Endodermal cell (in vitro differentiated cells): ENCODE data around the gene PRR14L. TPM values are rescaled to one million over a fixed set of nuclear protein-coding genes. Genes with fewer than 3 reads are reported as not detected.

ENCODE experiments used
- DNase-seq: peaks from one replicate; pipeline ENCODE4 v3.0.0-alpha.2; 2017
- H3K27ac ChIP-seq: 2 replicates; pipeline ENCODE4 v1.5.1; 2013; ENCODE audit warnings: mild to moderate bottlenecking, low read depth, low read length, moderate library complexity
- H3K27me3 ChIP-seq: 2 replicates; pipeline ENCODE4 v1.6.1; 2013; ENCODE audit warnings: mild to moderate bottlenecking, low read length, moderate library complexity; ENCODE audit not compliant: insufficient read depth, control insufficient read depth, poor library complexity, severe bottlenecking
- H3K36me3 ChIP-seq: 2 replicates; pipeline ENCODE4 v1.7.0; 2013; ENCODE audit warnings: mild to moderate bottlenecking, low read length, moderate library complexity; ENCODE audit not compliant: control insufficient read depth, insufficient read depth
- H3K4me1 ChIP-seq: one replicate; pipeline ENCODE4 v1.7.0; 2013; ENCODE audit warnings: low read length; ENCODE audit not compliant: control insufficient read depth, insufficient read depth
- H3K4me3 ChIP-seq: 2 replicates; pipeline ENCODE4 v1.5.1; 2013; ENCODE audit warnings: mild to moderate bottlenecking, low read length, moderate library complexity
- H3K9ac ChIP-seq: 2 replicates; pipeline ENCODE4 v1.6.1; 2013; ENCODE audit warnings: mild to moderate bottlenecking, low read length, moderate library complexity; ENCODE audit not compliant: poor library complexity, severe bottlenecking; ENCODE audit errors: extremely low read depth
- H3K9me3 ChIP-seq: 2 replicates; pipeline ENCODE4 v1.6.1; 2013; ENCODE audit warnings: mild to moderate bottlenecking, low read length, moderate library complexity; ENCODE audit not compliant: control insufficient read depth
- H3K27ac Mint-ChIP-seq: 2 replicates; pipeline ENCODE4 v1.8.0; 2020; ENCODE audit warnings: mixed read lengths
- H3K27me3 Mint-ChIP-seq: 2 replicates; pipeline ENCODE4 v1.8.0; 2021; ENCODE audit warnings: mild to moderate bottlenecking, mixed read lengths; ENCODE audit not compliant: insufficient read depth
- H3K36me3 Mint-ChIP-seq: 2 replicates; pipeline ENCODE4 v1.8.0; 2020; ENCODE audit warnings: low read depth, mixed read lengths
- H3K4me1 Mint-ChIP-seq: 2 replicates; pipeline ENCODE4 v1.8.0; 2020; ENCODE audit warnings: mixed read lengths
- H3K4me3 Mint-ChIP-seq: 2 replicates; pipeline ENCODE4 v1.8.0; 2020; ENCODE audit warnings: mild to moderate bottlenecking, moderate library complexity, mixed read lengths
- H3K9me3 Mint-ChIP-seq: 2 replicates; pipeline ENCODE4 v1.8.0; 2020; ENCODE audit warnings: mild to moderate bottlenecking, mixed read lengths
- WGBS, 2 experiments: methylation state at CpG; one replicate each; pipeline versions ENCODE4 v1.1.5 to v1.1.7; 2013; ENCODE audit warnings: missing lambda C conversion rate in 2 of 2, mixed read lengths in 1 of 2; ENCODE audit not compliant: insufficient coverage in 1 of 2, insufficient read length in 1 of 2; 5-methylcytosine and 5-hydroxymethylcytosine counted together
- total RNA-seq, 2 donors: library from RNA; stranded (reverse); fragmentation: NEBNext Ultra II Directional in 1 of 2; extraction: Animal tissue kit (Norgen Biotek cat#: 25700) in 1 of 2; gene quantifications; 2 replicates in 1 of 2; 3 replicates in 1 of 2; pipeline ENCODE4 v1.2.1, GENCODE V29; 2021
- TF ChIP-seq, protein P1 (sequence below): fragments of 200-600 bp; sonication (generic); conservative IDR thresholded peaks from 2 replicates; pipeline ENCODE4 v1.5.0; 2021; ENCODE audit warnings: antibody characterized with exemption, mild to moderate bottlenecking

The PRR14L gene
- total RNA-seq, 2 donors from 2014 or later, result 105 to 131 TPM

GRCh38 chr22:31650391-31650790 is 99.5 kb downstream of the PRR14L start:
- H3K9me3 ChIP-seq, result no peaks in the 10 kb centered on the region
- no peak overlapping the region for H3K9ac ChIP-seq
- DNase-seq, result no peak
- Mint-ChIP-seq H3K27me3 (no peaks in the 10 kb centered on the region), H3K9me3 (no peaks in the 10 kb centered on the region), H3K27ac (no peak overlapping the region), H3K36me3 (peaks cover 41% of the 10 kb centered on the region), H3K4me1 (peaks cover 11% of the 10 kb centered on the region), H3K4me3 (no peak overlapping the region)
- no peaks in the 10 kb centered on the region for H3K27me3 ChIP-seq
- H3K4me1 ChIP-seq, result no peaks in the 10 kb centered on the region
- TF ChIP-seq, protein P1, sequence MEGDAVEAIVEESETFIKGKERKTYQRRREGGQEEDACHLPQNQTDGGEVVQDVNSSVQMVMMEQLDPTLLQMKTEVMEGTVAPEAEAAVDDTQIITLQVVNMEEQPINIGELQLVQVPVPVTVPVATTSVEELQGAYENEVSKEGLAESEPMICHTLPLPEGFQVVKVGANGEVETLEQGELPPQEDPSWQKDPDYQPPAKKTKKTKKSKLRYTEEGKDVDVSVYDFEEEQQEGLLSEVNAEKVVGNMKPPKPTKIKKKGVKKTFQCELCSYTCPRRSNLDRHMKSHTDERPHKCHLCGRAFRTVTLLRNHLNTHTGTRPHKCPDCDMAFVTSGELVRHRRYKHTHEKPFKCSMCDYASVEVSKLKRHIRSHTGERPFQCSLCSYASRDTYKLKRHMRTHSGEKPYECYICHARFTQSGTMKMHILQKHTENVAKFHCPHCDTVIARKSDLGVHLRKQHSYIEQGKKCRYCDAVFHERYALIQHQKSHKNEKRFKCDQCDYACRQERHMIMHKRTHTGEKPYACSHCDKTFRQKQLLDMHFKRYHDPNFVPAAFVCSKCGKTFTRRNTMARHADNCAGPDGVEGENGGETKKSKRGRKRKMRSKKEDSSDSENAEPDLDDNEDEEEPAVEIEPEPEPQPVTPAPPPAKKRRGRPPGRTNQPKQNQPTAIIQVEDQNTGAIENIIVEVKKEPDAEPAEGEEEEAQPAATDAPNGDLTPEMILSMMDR, result no peak
- peaks cover 37% of the 10 kb centered on the region for H3K36me3 ChIP-seq
- WGBS, 2 experiments, result 91 to 100% methylated on average over 2 to 6 of the region's 6 CpGs
- no peak overlapping the region for H3K27ac ChIP-seq
- H3K4me3 ChIP-seq, result no peak overlapping the region

GRCh38 chr22:31647523-31648320 is 102.2 kb downstream of the PRR14L start:
- no peak overlapping the region for H3K27ac Mint-ChIP-seq
- H3K4me3 ChIP-seq, result no peak overlapping the region
- 87 to 88% methylated on average over 10 to 11 of the region's 11 CpGs for WGBS, 2 experiments
- H3K36me3 ChIP-seq, result peaks cover 47% of the 10 kb centered on the region
- H3K27me3 Mint-ChIP-seq, result no peaks in the 10 kb centered on the region
- no peak overlapping the region for H3K27ac ChIP-seq
- DNase-seq, result no peak
- H3K9me3 Mint-ChIP-seq, result no peaks in the 10 kb centered on the region
- no peaks in the 10 kb centered on the region for H3K27me3 ChIP-seq
- H3K4me3 Mint-ChIP-seq, result no peak overlapping the region
- peaks cover 58% of the 10 kb centered on the region for H3K36me3 Mint-ChIP-seq
- peaks cover 11% of the 10 kb centered on the region for H3K4me1 Mint-ChIP-seq
- TF ChIP-seq, protein P1, result no peak
- H3K9me3 ChIP-seq, result no peaks in the 10 kb centered on the region
- no peak overlapping the region for H3K9ac ChIP-seq
- H3K4me1 ChIP-seq, result no peaks in the 10 kb centered on the region

GRCh38 chr22:31647066-31647465 is 102.9 kb downstream of the PRR14L start:
- H3K4me1 Mint-ChIP-seq, result peaks cover 11% of the 10 kb centered on the region
- no peak for DNase-seq
- Histone ChIP-seq H3K36me3 (peaks cover 47% of the 10 kb centered on the region), H3K9ac (no peak overlapping the region), H3K27ac (no peak overlapping the region), H3K4me3 (no peak overlapping the region), H3K4me1 (no peaks in the 10 kb centered on the region), H3K27me3 (no peaks in the 10 kb centered on the region), H3K9me3 (no peaks in the 10 kb centered on the region)
- WGBS, 2 experiments, result 90 to 97% methylated on average over 3 of the region's 3 CpGs
- TF ChIP-seq, protein P1, result no peak
- H3K27ac Mint-ChIP-seq, result no peak overlapping the region
- no peak overlapping the region for H3K4me3 Mint-ChIP-seq
- peaks cover 61% of the 10 kb centered on the region for H3K36me3 Mint-ChIP-seq
- no peaks in the 10 kb centered on the region for H3K27me3 Mint-ChIP-seq
- no peaks in the 10 kb centered on the region for H3K9me3 Mint-ChIP-seq
